Adrenal gland (tissue), 5 donors: ENCODE measurements around the gene LY6G6D.

Source experiments
- POLR2A ChIP-seq, 2 donors: fragments of 450-650 bp; IDR thresholded peaks; one replicate each; pipeline ENCODE4 v1.6.1; 2017; ENCODE audit warnings: antibody characterized with exemption in 2 of 2, mild to moderate bottlenecking in 2 of 2, moderate library complexity in 1 of 2
- TF ChIP-seq, protein P1 (sequence below), 6 experiments: fragments of 450-650 bp in 4 of 6; fragments of 200-600 bp in 2 of 6; sonication (generic) in 1 of 6; IDR thresholded peaks; 1 replicate in 5 of 6; 2 replicates in 1 of 6; pipeline versions ENCODE4 v1.5.1 to v1.8.0; 2016 to 2021; ENCODE audit warnings: antibody characterized with exemption in 6 of 6, mild to moderate bottlenecking in 2 of 6, moderate library complexity in 1 of 6
- donor health status: DM: no; HTN: no; CAD: no.

DNA sequence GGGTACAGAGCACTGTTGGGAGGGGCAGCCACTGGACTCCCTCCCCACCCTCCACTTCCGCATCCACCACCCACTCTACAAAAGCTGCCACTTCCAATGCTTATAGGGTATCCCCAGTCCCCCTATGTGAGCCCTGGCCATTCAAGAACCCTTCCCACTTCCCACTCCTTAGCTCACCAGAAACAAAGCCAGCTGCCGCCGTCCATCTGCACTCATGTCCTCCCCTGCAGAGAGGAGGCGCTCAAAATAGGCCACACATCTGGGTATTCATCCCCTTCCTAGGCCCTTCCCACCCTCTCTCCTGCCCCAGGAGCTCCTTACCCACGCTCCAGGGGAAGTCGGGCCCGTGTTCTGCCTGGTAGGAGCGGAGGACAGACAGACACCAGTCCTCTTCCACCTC is 27.8 kb upstream of the LY6G6D start:
- TF ChIP-seq POLR2A (IDR thresholded peaks at IDR 0.05) = no peak
- TF ChIP-seq, protein P1, sequence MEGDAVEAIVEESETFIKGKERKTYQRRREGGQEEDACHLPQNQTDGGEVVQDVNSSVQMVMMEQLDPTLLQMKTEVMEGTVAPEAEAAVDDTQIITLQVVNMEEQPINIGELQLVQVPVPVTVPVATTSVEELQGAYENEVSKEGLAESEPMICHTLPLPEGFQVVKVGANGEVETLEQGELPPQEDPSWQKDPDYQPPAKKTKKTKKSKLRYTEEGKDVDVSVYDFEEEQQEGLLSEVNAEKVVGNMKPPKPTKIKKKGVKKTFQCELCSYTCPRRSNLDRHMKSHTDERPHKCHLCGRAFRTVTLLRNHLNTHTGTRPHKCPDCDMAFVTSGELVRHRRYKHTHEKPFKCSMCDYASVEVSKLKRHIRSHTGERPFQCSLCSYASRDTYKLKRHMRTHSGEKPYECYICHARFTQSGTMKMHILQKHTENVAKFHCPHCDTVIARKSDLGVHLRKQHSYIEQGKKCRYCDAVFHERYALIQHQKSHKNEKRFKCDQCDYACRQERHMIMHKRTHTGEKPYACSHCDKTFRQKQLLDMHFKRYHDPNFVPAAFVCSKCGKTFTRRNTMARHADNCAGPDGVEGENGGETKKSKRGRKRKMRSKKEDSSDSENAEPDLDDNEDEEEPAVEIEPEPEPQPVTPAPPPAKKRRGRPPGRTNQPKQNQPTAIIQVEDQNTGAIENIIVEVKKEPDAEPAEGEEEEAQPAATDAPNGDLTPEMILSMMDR (IDR thresholded peaks at IDR 0.05) = no peak
